Panc1 (cell line): Measurements from ENCODE around the gene IFNL4. TPM values are rescaled to one million over a fixed set of nuclear protein-coding genes. Genes with fewer than 3 reads are reported as not detected.
"Not testable (repeated sequence)": the region's sequence is repeated elsewhere in the genome, so short reads cannot be mapped to it uniquely, and the experiment has no call there.

Experiments used
- ATAC-seq: fragments of 200-7000 bp; cut with Tn5 transposase; 2 replicates; pipeline ENCODE4 v1.9.1; 2020; ENCODE audit warnings: mild to moderate bottlenecking, moderate library complexity
- BruUV-seq: library from RNA; stranded (reverse); fragments of 400-500 nt; replicated peaks from 2 replicates; lab custom pipeline; 2021; lab: Mats Ljungman, UMichigan
- CTCF ChIA-PET: fragments of 300-600 bp; sonication (Branson Sonifier 250); formaldehyde crosslinking; loops from one replicate; lab custom pipeline; 2022; ENCODE audit warnings: antibody characterized with exemption; lab: Charles Lee
- POLR2A ChIA-PET: fragments of 300-600 bp; sonication (Branson Sonifier 250); formaldehyde crosslinking; loops from one replicate; lab custom pipeline; 2022; ENCODE audit warnings: antibody characterized with exemption; lab: Charles Lee
- DNase-seq: peaks from one replicate; pipeline ENCODE4 v3.0.0-alpha.2; 2010; ENCODE audit warnings: low read depth, low spot score
- H3K27ac ChIP-seq: 2 replicates; pipeline ENCODE4 v1.5.1; 2011; ENCODE audit warnings: mild to moderate bottlenecking, low read length, inconsistent platforms
- H3K27me3 ChIP-seq: fragments of 200-500 bp; sonication (Bioruptor generic); 2 replicates; pipeline ENCODE4 v1.6.0; 2014; ENCODE audit warnings: low read length, inconsistent platforms; ENCODE audit not compliant: control insufficient read depth, insufficient read depth
- H3K36me3 ChIP-seq: fragments of 200-500 bp; sonication (Bioruptor generic); 2 replicates; pipeline ENCODE4 v1.5.1; 2014; ENCODE audit warnings: inconsistent platforms, mild to moderate bottlenecking, low read length, moderate library complexity; ENCODE audit not compliant: control insufficient read depth, insufficient read depth
- H3K4me1 ChIP-seq: 2 replicates; pipeline ENCODE4 v1.5.1; 2011; ENCODE audit warnings: inconsistent platforms, mild to moderate bottlenecking, low read length, moderate library complexity; ENCODE audit not compliant: control insufficient read depth, insufficient read depth
- H3K4me3 ChIP-seq, 2 experiments: 2 replicates each; pipeline ENCODE4 v1.5.1; 2011 to 2012; ENCODE audit warnings: low read depth in 2 of 2, low read length in 2 of 2, mild to moderate bottlenecking in 2 of 2, inconsistent platforms in 1 of 2, moderate library complexity in 1 of 2
- H3K9me3 ChIP-seq: fragments of 200-500 bp; sonication (Bioruptor generic); 2 replicates; pipeline ENCODE4 v1.5.1; 2014; ENCODE audit warnings: low read depth, mild to moderate bottlenecking, inconsistent platforms, low read length, moderate library complexity; ENCODE audit not compliant: control insufficient read depth, insufficient read depth
- POLR2AphosphoS5 ChIP-seq: IDR thresholded peaks from 2 replicates; pipeline ENCODE4 v1.6.1; 2012; ENCODE audit warnings: mild to moderate bottlenecking, low read depth, low read length, moderate library complexity
- SIN3A ChIP-seq: IDR thresholded peaks from 2 replicates; pipeline ENCODE4 v1.6.1; 2012; ENCODE audit warnings: low read depth, mild to moderate bottlenecking, low read length, moderate library complexity, borderline replicate concordance; ENCODE audit not compliant: insufficient read depth
- TCF7L2 ChIP-seq: IDR thresholded peaks from 2 replicates; pipeline ENCODE4 v1.6.1; 2011; ENCODE audit warnings: mild to moderate bottlenecking, low read depth, low read length, inconsistent platforms
- in situ Hi-C: cut with HindIII; loops from 2 replicates; pipeline ENCODE4 v1.10.0; 2016; ENCODE audit warnings: low sequenced_read_pairs, low pct_unique_long_range_greater_than_20kb
- intact Hi-C: fragments of 100-400 bp; cut with micrococcal nuclease; formaldehyde crosslinking; loops from one replicate; pipeline ENCODE4 v1.10.0; 2022; ENCODE audit not compliant: unreplicated experiment
- total RNA-seq: library from RNA; stranded (reverse); gene quantifications from one replicate; pipeline ENCODE4 v1.2.1, GENCODE V29; 2021; ENCODE audit not compliant: unreplicated experiment
- TF ChIP-seq, protein P1 (sequence below), 2 experiments: IDR thresholded peaks; 2 replicates each; pipeline ENCODE4 v1.6.1; 2011 to 2012; ENCODE audit warnings: low read depth in 2 of 2, control low read depth in 1 of 2, low read length in 1 of 2, mild to moderate bottlenecking in 1 of 2, moderate library complexity in 1 of 2; ENCODE audit not compliant: insufficient read depth in 1 of 2
- TF ChIP-seq, protein P2 (sequence below): fragments of 450-650 bp; IDR thresholded peaks from 2 replicates; pipeline ENCODE4 v1.5.1; 2017; ENCODE audit warnings: mild to moderate bottlenecking

IFNL4 gene
- total RNA-seq, 1 experiment from 2014 or later: not detected

DNA sequence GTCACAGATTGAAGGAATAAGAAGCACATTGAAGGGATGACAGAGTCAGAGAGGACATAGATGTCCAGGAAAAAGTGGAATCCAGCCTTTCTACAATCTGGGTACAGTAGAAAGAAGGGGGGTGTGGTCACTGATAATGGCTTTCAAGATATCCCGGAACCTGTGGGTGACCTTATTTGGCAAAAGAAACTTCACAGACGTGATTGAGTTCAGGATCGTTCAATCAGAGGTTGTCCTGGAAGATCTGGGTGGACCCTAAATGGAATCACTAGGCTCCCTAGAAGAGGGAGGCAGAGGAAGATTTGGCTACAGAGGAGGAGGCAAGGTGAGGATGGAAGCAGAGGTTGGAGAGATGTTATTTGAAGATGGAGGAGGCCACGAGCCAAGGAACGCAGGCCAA is 31.6 kb downstream of the IFNL4 start:
- in situ Hi-C loops: loop anchor here (5.0 kb wide), 3 partner anchors 35 to 560 kb away; partner anchors contain the start of genes LEUTX and SAMD4B
- no peak for ATAC-seq
- intact Hi-C loops: no loop called here

DNA sequence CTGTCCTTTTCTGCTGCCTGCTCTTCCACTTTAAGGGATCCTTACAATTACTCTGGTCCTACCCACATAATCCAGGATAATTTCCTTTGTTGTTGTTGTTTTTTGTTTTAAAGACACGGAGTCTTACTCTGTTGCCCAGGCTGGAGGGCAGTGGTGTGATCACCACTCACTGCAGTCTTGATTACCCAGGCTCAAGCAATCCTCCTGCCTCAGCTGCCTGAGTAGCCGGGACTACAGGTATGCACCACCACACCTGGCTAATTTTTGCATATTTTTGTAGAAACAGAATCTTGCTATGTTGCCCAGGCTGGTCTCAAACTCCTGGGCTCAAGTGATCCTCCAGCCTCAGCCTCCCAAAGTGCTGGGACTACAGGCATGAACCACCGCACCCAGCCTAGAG is 33.3 kb downstream of the IFNL4 start:
- H3K4me1 ChIP-seq, H3K36me3 ChIP-seq, ATAC-seq, H3K9me3 ChIP-seq, BruUV-seq, H3K27me3 ChIP-seq, H3K27ac ChIP-seq, intact Hi-C loops, H3K4me3 ChIP-seq, DNase-seq: not testable (repeated sequence)
- in situ Hi-C loops: loop anchor here (5.0 kb wide), 3 partner anchors 37 to 562 kb away; partner anchors contain the start of genes LEUTX and SAMD4B
- ChIA-PET CTCF (interaction anchor here (0.6 to 5.5 kb wide), 3 partner anchors 10 to 113 kb away, joined by 3 to 78 read pairs (median 4); no protein-coding TSS in a partner anchor), POLR2A (interaction anchor here (1.2 kb wide), 1 partner anchor 16 kb away, joined by 4 read pairs; no protein-coding TSS in a partner anchor)

More for the DNA sequence above, 31.6 kb downstream of the IFNL4 start:
- POLR2A ChIA-PET: interaction anchor here (0.6 to 0.7 kb wide), 2 partner anchors 54 to 96 kb away, joined by 4 to 11 read pairs; no protein-coding TSS in a partner anchor
- no peak for TF ChIP-seq SIN3A
- TF ChIP-seq, protein P1, sequence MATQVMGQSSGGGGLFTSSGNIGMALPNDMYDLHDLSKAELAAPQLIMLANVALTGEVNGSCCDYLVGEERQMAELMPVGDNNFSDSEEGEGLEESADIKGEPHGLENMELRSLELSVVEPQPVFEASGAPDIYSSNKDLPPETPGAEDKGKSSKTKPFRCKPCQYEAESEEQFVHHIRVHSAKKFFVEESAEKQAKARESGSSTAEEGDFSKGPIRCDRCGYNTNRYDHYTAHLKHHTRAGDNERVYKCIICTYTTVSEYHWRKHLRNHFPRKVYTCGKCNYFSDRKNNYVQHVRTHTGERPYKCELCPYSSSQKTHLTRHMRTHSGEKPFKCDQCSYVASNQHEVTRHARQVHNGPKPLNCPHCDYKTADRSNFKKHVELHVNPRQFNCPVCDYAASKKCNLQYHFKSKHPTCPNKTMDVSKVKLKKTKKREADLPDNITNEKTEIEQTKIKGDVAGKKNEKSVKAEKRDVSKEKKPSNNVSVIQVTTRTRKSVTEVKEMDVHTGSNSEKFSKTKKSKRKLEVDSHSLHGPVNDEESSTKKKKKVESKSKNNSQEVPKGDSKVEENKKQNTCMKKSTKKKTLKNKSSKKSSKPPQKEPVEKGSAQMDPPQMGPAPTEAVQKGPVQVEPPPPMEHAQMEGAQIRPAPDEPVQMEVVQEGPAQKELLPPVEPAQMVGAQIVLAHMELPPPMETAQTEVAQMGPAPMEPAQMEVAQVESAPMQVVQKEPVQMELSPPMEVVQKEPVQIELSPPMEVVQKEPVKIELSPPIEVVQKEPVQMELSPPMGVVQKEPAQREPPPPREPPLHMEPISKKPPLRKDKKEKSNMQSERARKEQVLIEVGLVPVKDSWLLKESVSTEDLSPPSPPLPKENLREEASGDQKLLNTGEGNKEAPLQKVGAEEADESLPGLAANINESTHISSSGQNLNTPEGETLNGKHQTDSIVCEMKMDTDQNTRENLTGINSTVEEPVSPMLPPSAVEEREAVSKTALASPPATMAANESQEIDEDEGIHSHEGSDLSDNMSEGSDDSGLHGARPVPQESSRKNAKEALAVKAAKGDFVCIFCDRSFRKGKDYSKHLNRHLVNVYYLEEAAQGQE (IDR thresholded peaks at IDR 0.05; ENCODE audit: insufficient read depth in 1 of 2, low read depth in 2 of 2, low read length in 1 of 2): no peak
- no peak for TF ChIP-seq POLR2AphosphoS5
- TF ChIP-seq TCF7L2: no peak
- Histone ChIP-seq H3K4me3 (no peak overlapping the region), H3K9me3 (peaks cover 4% of the 10 kb centered on the region; the same call in 1 of the 2 replicates), H3K36me3 (no peaks in the 10 kb centered on the region), H3K4me1 (no peaks in the 10 kb centered on the region), H3K27ac (no peak overlapping the region), H3K27me3 (peaks cover 10% of the 10 kb centered on the region)
- no TSS peak for BruUV-seq
- DNase-seq: no peak
- CTCF ChIA-PET: interaction anchor here (0.6 to 1.5 kb wide), 3 partner anchors 8 to 77 kb away, joined by 3 to 6 read pairs (median 3); no protein-coding TSS in a partner anchor

DNA sequence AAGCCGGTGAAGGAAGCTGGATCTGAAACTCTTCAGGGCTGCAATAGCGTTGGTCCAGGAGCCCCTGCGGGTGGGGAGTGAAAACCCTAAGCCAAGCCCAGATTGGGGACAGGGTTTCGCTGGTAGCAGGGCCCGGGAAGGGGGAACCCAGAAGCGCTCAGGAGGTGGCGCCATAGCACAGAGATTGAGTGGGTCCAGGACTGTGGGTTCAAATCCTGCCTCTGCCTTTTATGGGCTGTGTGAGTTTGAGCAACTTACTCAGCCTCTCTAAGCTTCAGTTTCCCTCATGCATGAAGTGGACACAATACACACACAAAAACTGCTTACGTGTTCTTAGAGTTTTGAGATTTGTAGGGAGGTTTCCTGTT is 36.3 kb downstream of the IFNL4 start:
- ATAC-seq (peak; percentile 90), DNase-seq (peak; percentile 75)
- BruUV-seq: no TSS peak
- in situ Hi-C loops (no loop called here), intact Hi-C loops (loop anchor here (1.0 to 5.0 kb wide), 2 partner anchors 116 to 200 kb away; partner anchors contain the start of gene PLEKHG2)
- POLR2A ChIA-PET: interaction anchor here (0.7 to 0.8 kb wide), 2 partner anchors 9 to 75 kb away, joined by 3 to 7 read pairs; no protein-coding TSS in a partner anchor
- H3K4me3 ChIP-seq: no peak overlapping the region
- no peaks in the 10 kb centered on the region for H3K36me3 ChIP-seq
- H3K9me3 ChIP-seq: peaks cover 4% of the 10 kb centered on the region; the same call in 1 of the 2 replicates
- H3K27ac ChIP-seq: no peak overlapping the region
- TF ChIP-seq, protein P2, sequence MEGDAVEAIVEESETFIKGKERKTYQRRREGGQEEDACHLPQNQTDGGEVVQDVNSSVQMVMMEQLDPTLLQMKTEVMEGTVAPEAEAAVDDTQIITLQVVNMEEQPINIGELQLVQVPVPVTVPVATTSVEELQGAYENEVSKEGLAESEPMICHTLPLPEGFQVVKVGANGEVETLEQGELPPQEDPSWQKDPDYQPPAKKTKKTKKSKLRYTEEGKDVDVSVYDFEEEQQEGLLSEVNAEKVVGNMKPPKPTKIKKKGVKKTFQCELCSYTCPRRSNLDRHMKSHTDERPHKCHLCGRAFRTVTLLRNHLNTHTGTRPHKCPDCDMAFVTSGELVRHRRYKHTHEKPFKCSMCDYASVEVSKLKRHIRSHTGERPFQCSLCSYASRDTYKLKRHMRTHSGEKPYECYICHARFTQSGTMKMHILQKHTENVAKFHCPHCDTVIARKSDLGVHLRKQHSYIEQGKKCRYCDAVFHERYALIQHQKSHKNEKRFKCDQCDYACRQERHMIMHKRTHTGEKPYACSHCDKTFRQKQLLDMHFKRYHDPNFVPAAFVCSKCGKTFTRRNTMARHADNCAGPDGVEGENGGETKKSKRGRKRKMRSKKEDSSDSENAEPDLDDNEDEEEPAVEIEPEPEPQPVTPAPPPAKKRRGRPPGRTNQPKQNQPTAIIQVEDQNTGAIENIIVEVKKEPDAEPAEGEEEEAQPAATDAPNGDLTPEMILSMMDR: no peak
- no peak for TF ChIP-seq POLR2AphosphoS5
- TF ChIP-seq TCF7L2: no peak
- TF ChIP-seq SIN3A: no peak
- TF ChIP-seq, protein P1 (IDR thresholded peaks at IDR 0.05; ENCODE audit: insufficient read depth in 1 of 2, low read depth in 2 of 2, low read length in 1 of 2): no peak
- H3K27me3 ChIP-seq: no peaks in the 10 kb centered on the region
- CTCF ChIA-PET: interaction anchor here (0.5 to 5.5 kb wide), 12 partner anchors 8 to 553 kb away, joined by 3 to 78 read pairs (median 4); partner anchors contain the start of gene SYCN
- H3K4me1 ChIP-seq: no peaks in the 10 kb centered on the region
